Measurements from ENCODE around the gene TBX10. TPM values are rescaled to one million over a fixed set of nuclear protein-coding genes. Genes with fewer than 3 reads are reported as not detected.
"Not testable (repeated sequence)": the region's sequence is repeated elsewhere in the genome, so short reads cannot be mapped to it uniquely, and the experiment has no call there.

The TBX10 gene
- total and polyA plus RNA-seq, 12 donors, result not detected

DNA sequence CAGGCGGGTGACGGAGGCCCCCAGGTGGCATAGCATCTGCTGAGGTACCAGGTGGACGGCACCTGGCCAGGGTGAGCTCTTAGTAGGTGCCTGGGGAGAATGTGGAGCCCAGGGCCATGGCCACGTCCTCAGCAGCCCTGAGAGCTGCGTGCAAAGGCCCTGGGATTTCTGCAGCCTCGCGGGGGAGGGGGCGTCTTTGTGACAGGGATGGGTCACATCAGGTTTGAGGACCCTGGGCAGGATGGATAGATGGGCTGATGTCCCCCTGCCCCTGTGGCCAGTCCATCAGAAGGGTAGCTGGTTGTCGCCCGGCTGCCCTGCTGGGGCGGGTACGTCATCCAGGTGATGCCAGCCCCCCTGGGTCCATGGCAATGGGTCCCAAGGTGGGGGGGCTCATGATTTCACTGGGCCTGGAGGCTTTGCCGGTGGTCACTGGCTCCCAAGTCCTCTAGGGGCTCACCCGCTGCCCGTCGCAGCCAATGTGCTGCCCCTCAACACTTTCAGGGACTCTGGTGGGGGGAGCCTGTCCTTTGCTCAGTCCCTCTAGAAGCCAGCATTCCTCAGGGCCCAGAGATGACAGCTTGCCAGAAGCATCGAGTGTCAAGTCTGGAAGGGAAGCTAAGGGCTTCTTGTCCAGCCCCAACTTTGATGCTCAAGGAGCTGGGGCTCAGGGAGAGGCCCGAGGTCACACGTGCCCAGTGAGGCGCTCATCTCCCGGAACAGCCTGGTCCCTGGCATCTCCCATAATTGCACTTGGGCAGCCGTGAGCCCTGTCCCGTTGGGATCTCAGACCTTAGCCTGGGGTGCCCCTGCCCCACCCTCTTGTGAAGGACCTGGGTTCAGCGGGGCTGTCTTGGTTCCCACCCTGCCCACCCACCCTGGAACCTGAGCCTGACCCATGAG, 777 bp downstream of the TBX10 start:
- H3K4me3 ChIP-seq, result no peak overlapping the region
- H3K36me3 ChIP-seq (replicated peaks in 1 of 2), result no peaks in the 10 kb centered on the region
- DNase-seq, result no peak
- H3K27ac ChIP-seq, result no peak overlapping the region
- H3K4me1 ChIP-seq (replicated peaks in 1 of 2), result no peaks in the 10 kb centered on the region
- H3K27me3 ChIP-seq, result peaks cover 17% of the 10 kb centered on the region
- intact Hi-C loops (cut with DNase I), result loop anchor here in 1 of 2 donors (10.0 kb wide), 1 partner anchor 166 kb away; no protein-coding TSS in a partner anchor
- H3K9me3 ChIP-seq (replicated peaks in 1 of 3), result no peaks in the 10 kb centered on the region
- 71 to 84% (median 79%) methylated on average over 11 to 24 of the region's 24 CpGs for WGBS, 4 donors
- TF ChIP-seq POLR2A (IDR thresholded peaks at IDR 0.05), result no peak
- TF ChIP-seq, protein P1, sequence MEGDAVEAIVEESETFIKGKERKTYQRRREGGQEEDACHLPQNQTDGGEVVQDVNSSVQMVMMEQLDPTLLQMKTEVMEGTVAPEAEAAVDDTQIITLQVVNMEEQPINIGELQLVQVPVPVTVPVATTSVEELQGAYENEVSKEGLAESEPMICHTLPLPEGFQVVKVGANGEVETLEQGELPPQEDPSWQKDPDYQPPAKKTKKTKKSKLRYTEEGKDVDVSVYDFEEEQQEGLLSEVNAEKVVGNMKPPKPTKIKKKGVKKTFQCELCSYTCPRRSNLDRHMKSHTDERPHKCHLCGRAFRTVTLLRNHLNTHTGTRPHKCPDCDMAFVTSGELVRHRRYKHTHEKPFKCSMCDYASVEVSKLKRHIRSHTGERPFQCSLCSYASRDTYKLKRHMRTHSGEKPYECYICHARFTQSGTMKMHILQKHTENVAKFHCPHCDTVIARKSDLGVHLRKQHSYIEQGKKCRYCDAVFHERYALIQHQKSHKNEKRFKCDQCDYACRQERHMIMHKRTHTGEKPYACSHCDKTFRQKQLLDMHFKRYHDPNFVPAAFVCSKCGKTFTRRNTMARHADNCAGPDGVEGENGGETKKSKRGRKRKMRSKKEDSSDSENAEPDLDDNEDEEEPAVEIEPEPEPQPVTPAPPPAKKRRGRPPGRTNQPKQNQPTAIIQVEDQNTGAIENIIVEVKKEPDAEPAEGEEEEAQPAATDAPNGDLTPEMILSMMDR (IDR thresholded peaks at IDR 0.05), result no peak

DNA sequence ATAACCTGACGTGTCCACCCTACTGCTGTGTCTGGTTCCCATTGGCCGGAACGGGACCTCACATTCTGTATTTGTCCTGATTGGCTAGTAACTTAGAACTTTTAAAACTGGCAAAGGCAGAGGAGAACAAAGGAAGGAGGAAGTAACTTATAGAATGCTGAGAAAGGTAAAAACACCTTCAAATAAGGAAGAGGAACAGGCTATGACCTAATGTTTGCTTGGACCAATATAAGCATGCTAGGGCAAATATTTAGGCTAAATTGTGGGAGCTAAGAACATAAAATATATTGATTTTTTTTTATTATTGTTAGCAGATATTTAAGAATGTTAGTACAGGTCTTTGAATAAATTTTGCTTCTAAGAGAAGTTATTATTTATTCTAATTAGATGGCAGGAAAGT, 2.1 kb downstream of the TBX10 start:
- not testable (repeated sequence) for H3K4me1 ChIP-seq (replicated peaks in 1 of 2); H3K36me3 ChIP-seq (replicated peaks in 1 of 2); H3K4me3 ChIP-seq; H3K9me3 ChIP-seq (replicated peaks in 1 of 3); DNase-seq; H3K27ac ChIP-seq
- 83 to 89% (median 86%) methylated on average over 3 of the region's 3 CpGs for WGBS, 4 donors
- intact Hi-C loops (cut with DNase I), result loop anchor here in 1 of 2 donors (10.0 kb wide), 1 partner anchor 167 kb away; no protein-coding TSS in a partner anchor
- H3K27me3 ChIP-seq, result peaks cover 17% of the 10 kb centered on the region

DNA sequence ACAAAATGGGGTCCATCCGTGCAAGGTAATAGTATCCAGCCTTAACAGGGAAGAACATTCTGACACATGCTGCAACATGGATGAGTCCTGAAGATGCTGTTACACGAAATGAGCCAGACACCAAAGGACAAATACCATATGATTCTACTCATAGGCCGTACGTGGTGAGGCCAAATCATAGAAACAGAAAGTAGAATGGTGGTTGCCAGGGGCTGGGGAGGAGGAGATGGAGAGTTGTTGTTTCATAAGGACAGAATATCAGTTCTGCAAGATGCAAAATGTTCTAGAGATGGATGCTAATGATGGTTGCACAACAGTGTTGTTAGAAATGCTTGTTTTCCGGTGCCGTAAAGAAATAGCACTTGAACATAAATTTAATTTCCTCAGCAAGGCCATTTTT, 2.6 kb downstream of the TBX10 start:
- Histone ChIP-seq H3K27me3 (peaks cover 17% of the 10 kb centered on the region), H3K4me1 (replicated peaks in 1 of 2) (no peaks in the 10 kb centered on the region), H3K36me3 (replicated peaks in 1 of 2) (no peaks in the 10 kb centered on the region), H3K9me3 (replicated peaks in 1 of 3) (no peaks in the 10 kb centered on the region), H3K27ac (no peak overlapping the region), H3K4me3 (no peak overlapping the region)
- 77 to 82% (median 79%) methylated on average over 6 of the region's 6 CpGs for WGBS, 4 donors
- DNase-seq, result no peak
- TF ChIP-seq, protein P1 (IDR thresholded peaks at IDR 0.05), result no peak
- TF ChIP-seq POLR2A (IDR thresholded peaks at IDR 0.05), result no peak
- intact Hi-C loops (cut with DNase I), result loop anchor here in 1 of 2 donors (10.0 kb wide), 1 partner anchor 168 kb away; no protein-coding TSS in a partner anchor

DNA sequence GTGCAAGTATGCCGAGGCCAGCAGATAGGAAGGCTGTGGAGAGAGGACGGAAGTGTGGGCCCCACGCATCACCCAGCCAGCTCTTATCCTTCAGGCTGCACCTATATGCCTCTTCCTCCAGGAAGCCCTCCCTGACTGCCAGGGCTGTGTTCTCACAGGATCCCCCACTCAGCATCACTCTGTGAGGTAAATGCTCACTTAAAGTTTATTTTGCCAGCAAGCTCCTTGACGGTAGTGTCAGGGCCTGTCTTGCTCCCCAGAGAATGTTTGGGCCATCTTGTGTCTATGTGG, 4.4 kb downstream of the TBX10 start:
- WGBS, 4 donors, result 83 to 88% (median 83%) methylated on average over 4 of the region's 4 CpGs; no CpG with 5 or more reads in 1 of the 4 donors
- Histone ChIP-seq H3K36me3 (replicated peaks in 1 of 2) (no peaks in the 10 kb centered on the region), H3K9me3 (replicated peaks in 1 of 3) (no peaks in the 10 kb centered on the region), H3K4me1 (replicated peaks in 1 of 2) (peaks cover 0 to 7% of the 10 kb centered on the region in 2 donors), H3K27ac (no peak overlapping the region), H3K27me3 (peaks cover 9% of the 10 kb centered on the region), H3K4me3 (no peak overlapping the region)
- DNase-seq, result no peak
- intact Hi-C loops (cut with DNase I), result loop anchor here in 1 of 2 donors (10.0 kb wide), 1 partner anchor 170 kb away; no protein-coding TSS in a partner anchor
- TF ChIP-seq, protein P1 (IDR thresholded peaks at IDR 0.05), result no peak
- no peak for TF ChIP-seq POLR2A (IDR thresholded peaks at IDR 0.05)
